Nephron (organoid): ENCODE results near the gene MAGOH.
"Not testable (repeated sequence)": the region's sequence is repeated elsewhere in the genome, so short reads cannot be mapped to it uniquely, and the experiment has no call there.

Experiments
- H3K27ac Mint-ChIP-seq, 3 experiments: 2 replicates each; pipeline ENCODE4 v1.8.0; 2020; ENCODE audit warnings: mixed read lengths in 3 of 3, mild to moderate bottlenecking in 2 of 3, moderate library complexity in 1 of 3
- H3K27me3 Mint-ChIP-seq: 2 replicates; pipeline ENCODE4 v1.8.0; 2021; ENCODE audit warnings: low read depth, mild to moderate bottlenecking, moderate library complexity, mixed read lengths
- H3K36me3 Mint-ChIP-seq: 2 replicates; pipeline ENCODE4 v1.8.0; 2020; ENCODE audit warnings: low read depth, mixed read lengths
- H3K4me1 Mint-ChIP-seq: 2 replicates; pipeline ENCODE4 v1.8.0; 2020; ENCODE audit warnings: mixed read lengths
- H3K4me3 Mint-ChIP-seq, 3 experiments: 2 replicates each; pipeline ENCODE4 v1.8.0; 2020; ENCODE audit warnings: mild to moderate bottlenecking in 3 of 3, mixed read lengths in 3 of 3, moderate library complexity in 2 of 3
- H3K9me3 Mint-ChIP-seq: 2 replicates; pipeline ENCODE4 v1.8.0; 2020; ENCODE audit warnings: mixed read lengths
- CTCF ChIP-seq, 3 experiments: fragments of 200-600 bp; sonication (generic); IDR thresholded peaks; one replicate each; pipeline ENCODE4 v1.5.0; 2021; ENCODE audit warnings: antibody characterized with exemption in 3 of 3; ENCODE audit not compliant: unreplicated experiment in 3 of 3

MAGOH gene

DNA sequence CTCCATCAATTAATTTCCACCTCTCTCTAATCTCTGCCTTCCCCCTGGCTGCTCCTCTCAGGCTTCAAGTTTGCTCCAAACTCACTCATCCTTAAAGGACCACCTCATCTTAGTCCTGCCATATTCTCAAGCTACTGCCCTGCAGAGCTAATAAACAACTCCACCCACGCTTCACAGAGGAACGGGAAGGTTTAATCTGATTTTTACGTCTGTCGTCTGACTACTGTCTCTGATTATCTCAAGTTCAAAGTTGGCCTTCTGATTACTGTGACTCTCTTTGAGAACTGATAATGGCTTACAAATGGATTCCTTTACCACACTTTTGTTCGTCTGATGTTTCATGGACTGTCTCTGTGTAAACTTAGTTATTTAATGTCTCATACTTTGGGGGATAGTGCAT is 49.3 kb downstream of the MAGOH start:
- Mint-ChIP-seq H3K27ac (no peak overlapping the region), H3K4me1 (no peaks in the 10 kb centered on the region), H3K36me3 (no peaks in the 10 kb centered on the region), H3K4me3 (no peak overlapping the region), H3K9me3 (no peaks in the 10 kb centered on the region), H3K27me3 (peaks cover 3% of the 10 kb centered on the region)
- no peak for TF ChIP-seq CTCF (IDR thresholded peaks at IDR 0.05; ENCODE audit: unreplicated experiment in 3 of 3)

DNA sequence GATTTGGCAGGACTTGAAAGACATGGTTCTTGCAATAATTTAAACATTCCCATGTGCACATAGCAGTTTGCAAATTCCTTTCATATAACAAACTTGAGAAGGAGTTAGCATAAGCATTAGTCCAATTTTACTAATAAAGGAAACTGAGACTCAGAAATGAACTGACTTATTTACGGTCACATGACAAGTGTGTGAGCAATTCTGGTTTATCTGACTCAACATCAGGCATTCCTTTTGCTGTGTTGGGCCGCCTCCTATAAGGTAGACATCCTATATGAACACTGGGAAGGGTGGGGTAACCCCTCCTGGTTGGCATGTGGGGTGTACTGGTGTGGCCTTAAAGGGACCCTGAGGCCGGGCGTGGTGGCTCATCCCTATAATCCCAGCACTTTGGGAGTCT is 50.2 kb downstream of the MAGOH start:
- Mint-ChIP-seq H3K27me3 (peaks cover 3% of the 10 kb centered on the region), H3K36me3 (no peaks in the 10 kb centered on the region), H3K9me3 (no peaks in the 10 kb centered on the region), H3K4me3 (no peak overlapping the region), H3K4me1 (no peaks in the 10 kb centered on the region), H3K27ac (no peak overlapping the region)
- no peak for TF ChIP-seq CTCF (IDR thresholded peaks at IDR 0.05; ENCODE audit: unreplicated experiment in 3 of 3)

DNA sequence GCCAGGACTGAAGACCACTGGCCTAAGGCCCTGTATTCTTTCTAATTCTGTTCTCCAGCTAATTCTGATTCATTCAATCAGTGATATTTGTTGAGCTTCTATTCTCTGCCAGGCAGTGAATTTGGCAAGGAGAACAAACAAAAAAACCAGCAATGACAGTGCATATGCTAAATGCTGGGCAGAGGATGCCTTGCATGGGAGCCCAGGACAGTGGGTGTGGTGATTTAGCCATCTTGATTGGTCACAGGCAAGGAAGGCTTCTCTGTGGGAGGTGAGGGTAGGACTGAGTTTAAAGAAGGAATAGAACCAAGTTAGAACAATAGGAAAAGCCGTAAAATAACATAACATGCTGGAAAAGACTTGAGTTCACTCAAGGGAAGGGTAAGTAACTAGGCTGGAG is 50.9 kb downstream of the MAGOH start:
- Mint-ChIP-seq H3K4me3 (no peak overlapping the region), H3K36me3 (no peaks in the 10 kb centered on the region)
- no peak for TF ChIP-seq CTCF (IDR thresholded peaks at IDR 0.05; ENCODE audit: unreplicated experiment in 3 of 3)

DNA sequence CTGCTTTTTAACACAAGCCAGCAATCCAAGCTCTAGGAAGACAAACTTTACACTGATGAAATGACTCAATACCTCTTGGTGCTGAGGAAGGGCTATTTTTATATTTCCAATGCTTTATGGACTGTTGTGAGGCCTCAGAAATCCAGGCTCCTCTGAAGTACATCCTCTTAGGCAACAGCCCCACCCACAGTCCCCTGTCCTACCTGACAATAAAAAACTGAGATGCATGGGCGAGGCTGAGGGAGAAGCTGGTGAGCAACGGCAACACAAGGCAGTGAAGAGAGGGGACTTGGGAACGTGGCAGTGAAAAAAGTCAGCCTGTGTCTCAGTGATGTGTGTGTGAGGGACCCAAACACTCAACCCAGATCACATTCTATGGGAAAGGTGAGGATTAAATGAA is 51.8 kb downstream of the MAGOH start:
- H3K4me3 Mint-ChIP-seq: no peak overlapping the region
- H3K9me3 Mint-ChIP-seq: no peaks in the 10 kb centered on the region
- H3K27me3 Mint-ChIP-seq: no peaks in the 10 kb centered on the region
- no peak overlapping the region for H3K27ac Mint-ChIP-seq
- H3K4me1 Mint-ChIP-seq: no peaks in the 10 kb centered on the region
- no peaks in the 10 kb centered on the region for H3K36me3 Mint-ChIP-seq
- TF ChIP-seq CTCF (IDR thresholded peaks at IDR 0.05; ENCODE audit: unreplicated experiment in 3 of 3): no peak

More for the DNA sequence above, 50.9 kb downstream of the MAGOH start:
- Mint-ChIP-seq H3K27me3 (peaks cover under 1% of the 10 kb centered on the region), H3K9me3 (no peaks in the 10 kb centered on the region), H3K4me1 (no peaks in the 10 kb centered on the region), H3K27ac (no peak overlapping the region)

GRCh38 chr1:53185955-53186297 is 52.4 kb downstream of the MAGOH start:
- H3K27ac Mint-ChIP-seq, H3K4me1 Mint-ChIP-seq, H3K4me3 Mint-ChIP-seq, H3K27me3 Mint-ChIP-seq, H3K36me3 Mint-ChIP-seq, H3K9me3 Mint-ChIP-seq: not testable (repeated sequence)
- TF ChIP-seq CTCF (IDR thresholded peaks at IDR 0.05; ENCODE audit: unreplicated experiment in 3 of 3): peak in 1 of 3 experiments; percentile 39

DNA sequence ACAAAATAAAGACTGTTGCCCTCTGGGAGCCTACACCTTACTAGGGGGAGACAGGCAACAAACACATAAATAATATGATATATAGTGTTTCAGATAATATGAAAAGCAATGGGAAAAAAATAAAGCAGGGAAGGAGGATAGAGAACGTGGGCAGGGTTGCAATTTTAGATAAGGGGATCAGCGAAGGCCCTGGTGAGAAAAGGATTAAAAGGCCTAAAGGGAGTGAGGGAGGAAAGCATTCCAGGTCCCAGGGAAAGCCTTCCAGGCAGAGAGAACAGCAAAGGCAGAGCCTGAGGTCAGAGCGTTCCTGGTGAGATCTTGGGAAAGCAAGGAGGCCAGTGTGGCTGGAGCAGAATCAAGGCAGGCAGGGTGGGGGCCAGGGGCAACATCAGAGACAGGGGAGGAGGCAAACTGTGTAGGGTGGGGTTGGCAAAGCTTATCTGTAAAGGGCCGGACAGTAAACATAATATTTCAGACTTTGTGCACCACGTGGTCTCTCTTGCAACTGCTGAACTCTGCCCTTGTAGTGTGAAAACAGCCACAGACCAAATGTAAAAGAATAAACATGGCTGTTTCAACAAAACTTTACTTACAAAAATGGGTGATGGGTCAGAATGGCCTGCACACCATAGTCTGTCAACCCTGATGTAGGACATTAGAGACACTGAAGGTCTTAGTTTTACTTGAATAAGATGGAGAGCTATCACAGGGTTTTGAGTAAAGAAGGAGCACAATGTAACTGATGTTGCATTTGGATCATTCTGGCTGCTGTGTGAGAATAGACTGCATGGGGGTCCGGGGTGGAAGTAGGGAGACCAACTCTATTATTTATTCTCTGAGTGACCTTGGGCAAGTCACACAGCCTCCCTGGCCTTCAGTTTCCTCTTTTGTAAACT is 55.0 kb downstream of the MAGOH start:
- Mint-ChIP-seq H3K36me3 (no peaks in the 10 kb centered on the region), H3K27me3 (no peaks in the 10 kb centered on the region), H3K27ac (no peak overlapping the region), H3K4me1 (no peaks in the 10 kb centered on the region), H3K9me3 (no peaks in the 10 kb centered on the region), H3K4me3 (no peak overlapping the region)
- TF ChIP-seq CTCF (IDR thresholded peaks at IDR 0.05; ENCODE audit: unreplicated experiment in 3 of 3): no peak
